ENCODE data around the gene RHBDD1.

Gene RHBDD1

GRCh38 chr2:226915846-226916360 is 80.0 kb downstream of the RHBDD1 start:
- DNase-seq (ENCODE audit: low read depth, low spot score), result no peak
- H3K4me3 ChIP-seq (ENCODE audit: low read depth, low read length), result no peak overlapping the region
- CTCF ChIA-PET, result no interaction called here
- POLR2A ChIA-PET, result no interaction called here
- TF ChIP-seq CTCF (IDR thresholded peaks at IDR 0.05; ENCODE audit: insufficient read depth, low read length, missing control alignments), result no peak

- no peak for DNase-seq (ENCODE audit: low read depth, low spot score)
- CTCF ChIA-PET, result no interaction called here
- no peak for TF ChIP-seq CTCF (IDR thresholded peaks at IDR 0.05; ENCODE audit: insufficient read depth, low read length, missing control alignments)
- no peak overlapping the region for H3K4me3 ChIP-seq (ENCODE audit: low read depth, low read length)
- POLR2A ChIA-PET, result interaction anchor here (0.6 kb wide), 1 partner anchor 8 kb away, joined by 3 read pairs; no protein-coding TSS in a partner anchor
These were observed 80.8 kb downstream of the RHBDD1 start for GRCh38 chr2:226916669-226917068.

- POLR2A ChIA-PET, result no interaction called here
- CTCF ChIA-PET, result no interaction called here
- no peak overlapping the region for H3K4me3 ChIP-seq (ENCODE audit: low read depth, low read length)
- no peak for TF ChIP-seq CTCF (IDR thresholded peaks at IDR 0.05; ENCODE audit: insufficient read depth, low read length, missing control alignments)
- DNase-seq (ENCODE audit: low read depth, low spot score), result no peak
These were observed 96.6 kb downstream of the RHBDD1 start for GRCh38 chr2:226932443-226932842.

GRCh38 chr2:226934546-226935201 is 98.8 kb downstream of the RHBDD1 start:
- ChIA-PET CTCF (no interaction called here), POLR2A (no interaction called here)
- TF ChIP-seq CTCF (IDR thresholded peaks at IDR 0.05; ENCODE audit: insufficient read depth, low read length, missing control alignments), result no peak

GRCh38 chr2:226943862-226944620 is 108.2 kb downstream of the RHBDD1 start:
- CTCF ChIA-PET, result no interaction called here
- no peak for DNase-seq (ENCODE audit: low read depth, low spot score)
- no peak for TF ChIP-seq CTCF (IDR thresholded peaks at IDR 0.05; ENCODE audit: insufficient read depth, low read length, missing control alignments)
- H3K4me3 ChIP-seq (ENCODE audit: low read depth, low read length), result no peak overlapping the region
- POLR2A ChIA-PET, result no interaction called here

More at GRCh38 chr2:226934546-226935201, 98.8 kb downstream of the RHBDD1 start:
- H3K4me3 ChIP-seq (ENCODE audit: low read depth, low read length), result no peak overlapping the region
- no peak for DNase-seq (ENCODE audit: low read depth, low spot score)

GRCh38 chr2:226953206-226953605 is 117.4 kb downstream of the RHBDD1 start:
- DNase-seq (ENCODE audit: low read depth, low spot score), result no peak
- ChIA-PET POLR2A (no interaction called here), CTCF (interaction anchor here (0.9 kb wide), 1 partner anchor 151 kb away, joined by 5 read pairs; no protein-coding TSS in a partner anchor)
- TF ChIP-seq CTCF (IDR thresholded peaks at IDR 0.05; ENCODE audit: insufficient read depth, low read length, missing control alignments), result no peak
- H3K4me3 ChIP-seq (ENCODE audit: low read depth, low read length), result no peak overlapping the region
